GM23338 (cell line): ENCODE measurements around the gene AP1G1.

ENCODE experiments used
- CREB1 ChIP-seq: fragments of 250-450 bp; sonication (Bioruptor Pico); IDR thresholded peaks from 2 replicates; pipeline ENCODE4 v1.5.0; 2020; ENCODE audit warnings: low read depth, mild to moderate bottlenecking, moderate library complexity
- CTCF ChIP-seq, 2 experiments: fragments of 200-600 bp in 1 of 2; sonication (generic) in 1 of 2; conservative IDR thresholded peaks; 2 replicates each; pipeline versions ENCODE4 v1.5.1 to v1.6.1; 2016 to 2017; ENCODE audit warnings: antibody characterized with exemption in 2 of 2, low read depth in 2 of 2, mild to moderate bottlenecking in 2 of 2, moderate library complexity in 1 of 2
- EZH2 ChIP-seq: fragments of 200-600 bp; sonication (generic); IDR thresholded peaks from one replicate; pipeline ENCODE4 v1.8.0; 2017; ENCODE audit warnings: antibody characterized with exemption, mild to moderate bottlenecking, low read depth; ENCODE audit not compliant: unreplicated experiment
- EZH2phosphoT487 ChIP-seq: fragments of 200-600 bp; sonication (generic); IDR thresholded peaks from one replicate; pipeline ENCODE4 v1.8.1; 2018; ENCODE audit warnings: antibody characterized with exemption; ENCODE audit not compliant: unreplicated experiment
- JUNB ChIP-seq: IDR thresholded peaks from one replicate; pipeline ENCODE4 v1.6.1; 2016; ENCODE audit warnings: antibody characterized with exemption; ENCODE audit not compliant: unreplicated experiment
- NANOG ChIP-seq: IDR thresholded peaks from 2 replicates; pipeline ENCODE4 v1.6.1; 2016; ENCODE audit warnings: antibody characterized with exemption, borderline replicate concordance
- POLR2AphosphoS5 ChIP-seq: IDR thresholded peaks from 2 replicates; pipeline ENCODE4 v1.6.1; 2016; ENCODE audit warnings: antibody characterized with exemption, low read depth
- STAT1 ChIP-seq: IDR thresholded peaks from one replicate; pipeline ENCODE4 v1.6.1; 2016; ENCODE audit warnings: antibody characterized with exemption; ENCODE audit not compliant: unreplicated experiment
- ZNF114 ChIP-seq: fragments of 250-450 bp; sonication (Bioruptor Pico); IDR thresholded peaks from 2 replicates; pipeline ENCODE4 v1.5.0; 2020; ENCODE audit warnings: mild to moderate bottlenecking, moderate library complexity
- ZNF331 ChIP-seq: fragments of 250-450 bp; sonication (Bioruptor Pico); IDR thresholded peaks from 2 replicates; pipeline ENCODE4 v1.5.0; 2020; ENCODE audit warnings: low read depth, mild to moderate bottlenecking, moderate library complexity
- TF ChIP-seq, protein P1 (sequence below): IDR thresholded peaks from one replicate; pipeline ENCODE4 v1.6.1; 2018; ENCODE audit warnings: antibody characterized with exemption; ENCODE audit not compliant: unreplicated experiment
- TF ChIP-seq, protein P2 (sequence below): IDR thresholded peaks from 2 replicates; pipeline ENCODE4 v1.6.1; 2016; ENCODE audit warnings: antibody characterized with exemption
- TF ChIP-seq, protein P3 (sequence below): fragments of 250-450 bp; sonication (Bioruptor Pico); IDR thresholded peaks from 2 replicates; pipeline ENCODE4 v1.5.0; 2020; ENCODE audit warnings: mild to moderate bottlenecking, moderate library complexity

- TF ChIP-seq, protein P1, sequence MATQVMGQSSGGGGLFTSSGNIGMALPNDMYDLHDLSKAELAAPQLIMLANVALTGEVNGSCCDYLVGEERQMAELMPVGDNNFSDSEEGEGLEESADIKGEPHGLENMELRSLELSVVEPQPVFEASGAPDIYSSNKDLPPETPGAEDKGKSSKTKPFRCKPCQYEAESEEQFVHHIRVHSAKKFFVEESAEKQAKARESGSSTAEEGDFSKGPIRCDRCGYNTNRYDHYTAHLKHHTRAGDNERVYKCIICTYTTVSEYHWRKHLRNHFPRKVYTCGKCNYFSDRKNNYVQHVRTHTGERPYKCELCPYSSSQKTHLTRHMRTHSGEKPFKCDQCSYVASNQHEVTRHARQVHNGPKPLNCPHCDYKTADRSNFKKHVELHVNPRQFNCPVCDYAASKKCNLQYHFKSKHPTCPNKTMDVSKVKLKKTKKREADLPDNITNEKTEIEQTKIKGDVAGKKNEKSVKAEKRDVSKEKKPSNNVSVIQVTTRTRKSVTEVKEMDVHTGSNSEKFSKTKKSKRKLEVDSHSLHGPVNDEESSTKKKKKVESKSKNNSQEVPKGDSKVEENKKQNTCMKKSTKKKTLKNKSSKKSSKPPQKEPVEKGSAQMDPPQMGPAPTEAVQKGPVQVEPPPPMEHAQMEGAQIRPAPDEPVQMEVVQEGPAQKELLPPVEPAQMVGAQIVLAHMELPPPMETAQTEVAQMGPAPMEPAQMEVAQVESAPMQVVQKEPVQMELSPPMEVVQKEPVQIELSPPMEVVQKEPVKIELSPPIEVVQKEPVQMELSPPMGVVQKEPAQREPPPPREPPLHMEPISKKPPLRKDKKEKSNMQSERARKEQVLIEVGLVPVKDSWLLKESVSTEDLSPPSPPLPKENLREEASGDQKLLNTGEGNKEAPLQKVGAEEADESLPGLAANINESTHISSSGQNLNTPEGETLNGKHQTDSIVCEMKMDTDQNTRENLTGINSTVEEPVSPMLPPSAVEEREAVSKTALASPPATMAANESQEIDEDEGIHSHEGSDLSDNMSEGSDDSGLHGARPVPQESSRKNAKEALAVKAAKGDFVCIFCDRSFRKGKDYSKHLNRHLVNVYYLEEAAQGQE = no peak
- no peak for TF ChIP-seq CTCF (conservative IDR thresholded peaks at IDR 0.05; ENCODE audit: low read depth in 2 of 2)
- no peak for TF ChIP-seq EZH2
- peak; percentile 86 for TF ChIP-seq POLR2AphosphoS5
- TF ChIP-seq EZH2phosphoT487 = no peak
- no peak for TF ChIP-seq ZNF114 (CRISPR knock-in tag)
- TF ChIP-seq CREB1 = peak; percentile 98
- no peak for TF ChIP-seq STAT1
- no peak for TF ChIP-seq JUNB
- TF ChIP-seq, protein P2, sequence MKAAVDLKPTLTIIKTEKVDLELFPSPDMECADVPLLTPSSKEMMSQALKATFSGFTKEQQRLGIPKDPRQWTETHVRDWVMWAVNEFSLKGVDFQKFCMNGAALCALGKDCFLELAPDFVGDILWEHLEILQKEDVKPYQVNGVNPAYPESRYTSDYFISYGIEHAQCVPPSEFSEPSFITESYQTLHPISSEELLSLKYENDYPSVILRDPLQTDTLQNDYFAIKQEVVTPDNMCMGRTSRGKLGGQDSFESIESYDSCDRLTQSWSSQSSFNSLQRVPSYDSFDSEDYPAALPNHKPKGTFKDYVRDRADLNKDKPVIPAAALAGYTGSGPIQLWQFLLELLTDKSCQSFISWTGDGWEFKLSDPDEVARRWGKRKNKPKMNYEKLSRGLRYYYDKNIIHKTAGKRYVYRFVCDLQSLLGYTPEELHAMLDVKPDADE = 0 out of 2 replicates have a peak, but pooled peaks have one; percentile 16
- TF ChIP-seq NANOG = no peak
- TF ChIP-seq, protein P3, sequence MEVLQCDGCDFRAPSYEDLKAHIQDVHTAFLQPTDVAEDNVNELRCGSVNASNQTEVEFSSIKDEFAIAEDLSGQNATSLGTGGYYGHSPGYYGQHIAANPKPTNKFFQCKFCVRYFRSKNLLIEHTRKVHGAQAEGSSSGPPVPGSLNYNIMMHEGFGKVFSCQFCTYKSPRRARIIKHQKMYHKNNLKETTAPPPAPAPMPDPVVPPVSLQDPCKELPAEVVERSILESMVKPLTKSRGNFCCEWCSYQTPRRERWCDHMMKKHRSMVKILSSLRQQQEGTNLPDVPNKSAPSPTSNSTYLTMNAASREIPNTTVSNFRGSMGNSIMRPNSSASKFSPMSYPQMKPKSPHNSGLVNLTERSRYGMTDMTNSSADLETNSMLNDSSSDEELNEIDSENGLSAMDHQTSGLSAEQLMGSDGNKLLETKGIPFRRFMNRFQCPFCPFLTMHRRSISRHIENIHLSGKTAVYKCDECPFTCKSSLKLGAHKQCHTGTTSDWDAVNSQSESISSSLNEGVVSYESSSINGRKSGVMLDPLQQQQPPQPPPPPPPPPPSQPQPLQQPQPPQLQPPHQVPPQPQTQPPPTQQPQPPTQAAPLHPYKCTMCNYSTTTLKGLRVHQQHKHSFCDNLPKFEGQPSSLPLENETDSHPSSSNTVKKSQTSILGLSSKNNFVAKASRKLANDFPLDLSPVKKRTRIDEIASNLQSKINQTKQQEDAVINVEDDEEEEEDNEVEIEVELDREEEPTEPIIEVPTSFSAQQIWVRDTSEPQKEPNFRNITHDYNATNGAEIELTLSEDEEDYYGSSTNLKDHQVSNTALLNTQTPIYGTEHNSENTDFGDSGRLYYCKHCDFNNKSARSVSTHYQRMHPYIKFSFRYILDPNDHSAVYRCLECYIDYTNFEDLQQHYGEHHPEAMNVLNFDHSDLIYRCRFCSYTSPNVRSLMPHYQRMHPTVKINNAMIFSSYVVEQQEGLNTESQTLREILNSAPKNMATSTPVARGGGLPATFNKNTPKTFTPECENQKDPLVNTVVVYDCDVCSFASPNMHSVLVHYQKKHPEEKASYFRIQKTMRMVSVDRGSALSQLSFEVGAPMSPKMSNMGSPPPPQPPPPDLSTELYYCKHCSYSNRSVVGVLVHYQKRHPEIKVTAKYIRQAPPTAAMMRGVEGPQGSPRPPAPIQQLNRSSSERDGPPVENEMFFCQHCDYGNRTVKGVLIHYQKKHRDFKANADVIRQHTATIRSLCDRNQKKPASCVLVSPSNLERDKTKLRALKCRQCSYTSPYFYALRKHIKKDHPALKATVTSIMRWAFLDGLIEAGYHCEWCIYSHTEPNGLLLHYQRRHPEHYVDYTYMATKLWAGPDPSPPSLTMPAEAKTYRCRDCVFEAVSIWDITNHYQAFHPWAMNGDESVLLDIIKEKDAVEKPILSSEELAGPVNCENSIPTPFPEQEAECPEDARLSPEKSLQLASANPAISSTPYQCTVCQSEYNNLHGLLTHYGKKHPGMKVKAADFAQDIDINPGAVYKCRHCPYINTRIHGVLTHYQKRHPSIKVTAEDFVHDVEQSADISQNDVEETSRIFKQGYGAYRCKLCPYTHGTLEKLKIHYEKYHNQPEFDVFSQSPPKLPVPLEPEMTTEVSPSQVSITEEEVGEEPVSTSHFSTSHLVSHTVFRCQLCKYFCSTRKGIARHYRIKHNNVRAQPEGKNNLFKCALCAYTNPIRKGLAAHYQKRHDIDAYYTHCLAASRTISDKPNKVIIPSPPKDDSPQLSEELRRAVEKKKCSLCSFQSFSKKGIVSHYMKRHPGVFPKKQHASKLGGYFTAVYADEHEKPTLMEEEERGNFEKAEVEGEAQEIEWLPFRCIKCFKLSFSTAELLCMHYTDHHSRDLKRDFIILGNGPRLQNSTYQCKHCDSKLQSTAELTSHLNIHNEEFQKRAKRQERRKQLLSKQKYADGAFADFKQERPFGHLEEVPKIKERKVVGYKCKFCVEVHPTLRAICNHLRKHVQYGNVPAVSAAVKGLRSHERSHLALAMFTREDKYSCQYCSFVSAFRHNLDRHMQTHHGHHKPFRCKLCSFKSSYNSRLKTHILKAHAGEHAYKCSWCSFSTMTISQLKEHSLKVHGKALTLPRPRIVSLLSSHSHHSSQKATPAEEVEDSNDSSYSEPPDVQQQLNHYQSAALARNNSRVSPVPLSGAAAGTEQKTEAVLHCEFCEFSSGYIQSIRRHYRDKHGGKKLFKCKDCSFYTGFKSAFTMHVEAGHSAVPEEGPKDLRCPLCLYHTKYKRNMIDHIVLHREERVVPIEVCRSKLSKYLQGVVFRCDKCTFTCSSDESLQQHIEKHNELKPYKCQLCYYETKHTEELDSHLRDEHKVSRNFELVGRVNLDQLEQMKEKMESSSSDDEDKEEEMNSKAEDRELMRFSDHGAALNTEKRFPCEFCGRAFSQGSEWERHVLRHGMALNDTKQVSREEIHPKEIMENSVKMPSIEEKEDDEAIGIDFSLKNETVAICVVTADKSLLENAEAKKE (CRISPR knock-in tag) = no peak
- no peak for TF ChIP-seq ZNF331 (CRISPR knock-in tag)
Observed at GRCh38 chr16:71808593-71809459, at the start of gene AP1G1.
